ENCODE measurements around the gene SUN1.

SUN1 gene

GRCh38 chr7:851204-851603 is 18.9 kb downstream of the SUN1 start:
- Histone ChIP-seq H3K4me3 (ENCODE audit: low read depth, low read length) (no peak overlapping the region), H3K9me3 (no peaks in the 10 kb centered on the region), H3K4me1 (no peaks in the 10 kb centered on the region), H3K27me3 (no peaks in the 10 kb centered on the region), H3K36me3 (peaks cover 61% of the 10 kb centered on the region)
- DNase-seq: no peak
- no peak for TF ChIP-seq CTCF (IDR thresholded peaks at IDR 0.05; ENCODE audit: low read depth, low read length)

- Histone ChIP-seq H3K9me3 (no peaks in the 10 kb centered on the region), H3K36me3 (peaks cover 63% of the 10 kb centered on the region), H3K27me3 (no peaks in the 10 kb centered on the region), H3K4me3 (ENCODE audit: low read depth, low read length) (no peak overlapping the region), H3K4me1 (no peaks in the 10 kb centered on the region)
- DNase-seq: no peak
- no peak for TF ChIP-seq CTCF (IDR thresholded peaks at IDR 0.05; ENCODE audit: low read depth, low read length)
Observed at GRCh38 chr7:853366-854117, 21.3 kb downstream of the SUN1 start.

- H3K4me1 ChIP-seq: no peaks in the 10 kb centered on the region
- peaks cover 64% of the 10 kb centered on the region for H3K36me3 ChIP-seq
- H3K27me3 ChIP-seq: no peaks in the 10 kb centered on the region
- H3K9me3 ChIP-seq: no peaks in the 10 kb centered on the region
- no peak for TF ChIP-seq CTCF (IDR thresholded peaks at IDR 0.05; ENCODE audit: low read depth, low read length)
- H3K4me3 ChIP-seq (ENCODE audit: low read depth, low read length): no peak overlapping the region
- no peak for DNase-seq
Observed at GRCh38 chr7:854118-854775, 22.0 kb downstream of the SUN1 start.

GRCh38 chr7:855686-856369 is 23.6 kb downstream of the SUN1 start:
- no peak overlapping the region for H3K4me3 ChIP-seq (ENCODE audit: low read depth, low read length)
- TF ChIP-seq CTCF (IDR thresholded peaks at IDR 0.05; ENCODE audit: low read depth, low read length): no peak
- peaks cover 71% of the 10 kb centered on the region for H3K36me3 ChIP-seq
- H3K4me1 ChIP-seq: no peaks in the 10 kb centered on the region
- DNase-seq: no peak
- H3K9me3 ChIP-seq: no peaks in the 10 kb centered on the region
- H3K27me3 ChIP-seq: no peaks in the 10 kb centered on the region

- Histone ChIP-seq H3K36me3 (peaks cover 79% of the 10 kb centered on the region), H3K4me1 (no peaks in the 10 kb centered on the region), H3K4me3 (ENCODE audit: low read depth, low read length) (no peak overlapping the region), H3K27me3 (no peaks in the 10 kb centered on the region), H3K9me3 (no peaks in the 10 kb centered on the region)
- no peak for TF ChIP-seq CTCF (IDR thresholded peaks at IDR 0.05; ENCODE audit: low read depth, low read length)
- DNase-seq: no peak
Observed at GRCh38 chr7:856444-857095, 24.3 kb downstream of the SUN1 start.
